GM18502 (cell line): Measurements from ENCODE around the gene LIMS1.
A peak's percentile ranks its signal among the peaks of the same experiment; 100 is the strongest.
"Not testable (repeated sequence)": the region's sequence is repeated elsewhere in the genome, so short reads cannot be mapped to it uniquely, and the experiment has no call there.

ENCODE experiments used
- ATAC-seq: cut with Tn5 transposase; IDR thresholded peaks from one replicate; pipeline ENCODE4 v1.9.1; 2021; ENCODE audit warnings: mild to moderate bottlenecking; ENCODE audit not compliant: unreplicated experiment, poor library complexity

LIMS1 gene

DNA sequence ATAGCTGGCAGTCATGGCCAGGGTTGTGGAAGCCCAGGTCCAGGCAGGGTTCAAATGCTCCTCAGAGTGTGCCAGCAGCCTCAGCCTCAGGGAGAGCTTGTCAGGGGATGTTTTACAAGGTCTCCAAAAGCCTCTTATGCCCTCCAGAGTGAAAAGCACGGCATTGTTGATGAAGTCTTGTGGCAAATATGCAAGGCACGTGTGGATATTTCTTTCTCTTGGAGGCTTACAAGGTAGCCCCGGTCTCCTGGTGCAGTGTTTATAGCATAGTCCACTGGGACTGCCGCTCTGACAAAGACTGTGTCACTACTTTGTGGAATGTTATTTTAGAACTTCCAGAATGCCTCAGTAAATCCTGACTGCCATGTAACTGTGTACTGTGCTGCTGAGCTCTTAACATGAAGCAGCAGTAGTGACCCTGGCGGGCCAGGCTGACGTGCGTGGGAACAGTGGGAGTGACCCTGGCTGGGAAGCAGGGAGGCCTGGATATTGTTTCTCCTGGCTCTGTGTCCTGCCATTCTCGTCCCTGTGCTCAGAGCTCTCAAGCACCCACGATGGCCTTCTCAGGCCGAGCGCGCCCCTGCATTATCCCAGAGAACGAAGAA, 120.4 kb downstream of the LIMS1 start:
- ATAC-seq = not testable (repeated sequence)

DNA sequence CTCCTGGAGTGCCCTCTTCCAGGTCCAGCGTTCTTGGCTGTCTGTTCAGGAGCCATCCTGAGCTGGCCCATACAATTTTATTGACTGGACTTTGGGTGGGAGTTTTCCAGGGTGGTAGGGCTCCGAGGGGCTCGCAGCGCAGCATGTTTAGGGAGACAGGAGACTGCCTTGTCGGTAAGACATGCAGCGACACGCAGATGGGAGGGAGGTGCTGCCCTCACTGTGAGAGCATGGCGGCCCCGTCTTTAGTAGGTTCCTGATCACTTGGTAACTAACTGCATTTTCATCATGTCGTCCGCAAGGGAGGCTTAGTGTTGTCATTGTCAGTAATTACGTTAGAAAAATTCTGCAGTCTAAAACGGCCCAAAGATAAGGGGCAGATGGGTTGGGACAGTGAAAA, 121.0 kb downstream of the LIMS1 start:
- not testable (repeated sequence) for ATAC-seq

GRCh38 chr2:108656282-108656681, 122.0 kb downstream of the LIMS1 start:
- ATAC-seq = not testable (repeated sequence)

- ATAC-seq = not testable (repeated sequence)
Observed at GRCh38 chr2:108657517-108657916, 123.2 kb downstream of the LIMS1 start.

- not testable (repeated sequence) for ATAC-seq
Observed at GRCh38 chr2:108658553-108658952, 124.3 kb downstream of the LIMS1 start.

DNA sequence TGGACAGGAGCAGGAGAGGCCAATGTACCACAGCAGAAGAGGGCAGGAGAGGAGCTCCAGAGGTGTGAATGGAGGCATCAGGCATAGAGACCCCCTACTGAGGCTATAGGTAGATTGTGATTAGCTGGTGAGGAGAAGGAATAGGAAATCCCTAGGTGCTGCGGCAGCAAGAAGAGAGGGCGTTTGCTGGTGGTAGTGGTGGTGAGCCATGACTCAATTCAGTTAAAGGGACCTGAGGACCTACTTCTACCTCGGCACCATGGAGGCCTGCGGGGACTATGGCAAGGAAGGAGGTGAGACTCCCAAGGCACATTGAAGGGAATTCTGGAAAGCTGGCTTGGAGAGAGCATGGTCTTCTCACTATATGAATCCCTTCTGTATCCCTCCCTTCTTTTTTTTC, 127.2 kb downstream of the LIMS1 start:
- not testable (repeated sequence) for ATAC-seq

DNA sequence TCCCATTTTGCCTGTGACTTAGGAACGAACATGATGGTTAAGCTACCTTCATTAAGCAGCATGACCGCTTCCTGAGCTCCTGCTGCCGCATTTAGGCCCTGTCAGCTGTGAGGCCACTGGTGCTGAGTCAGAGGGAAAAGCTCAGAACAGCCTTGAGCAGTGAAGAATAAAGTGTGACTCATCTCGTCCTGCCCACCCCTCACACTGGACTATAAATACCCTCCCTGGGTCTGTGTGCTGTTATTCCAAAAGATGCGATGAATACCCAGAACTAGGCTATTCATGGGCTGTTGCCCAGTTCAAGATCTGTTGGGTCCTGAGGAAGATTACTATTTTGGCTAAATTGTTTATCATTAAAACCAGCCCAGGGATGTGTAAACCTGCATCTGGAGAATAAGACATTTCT, 127.9 kb downstream of the LIMS1 start:
- peak; percentile 96 for ATAC-seq

DNA sequence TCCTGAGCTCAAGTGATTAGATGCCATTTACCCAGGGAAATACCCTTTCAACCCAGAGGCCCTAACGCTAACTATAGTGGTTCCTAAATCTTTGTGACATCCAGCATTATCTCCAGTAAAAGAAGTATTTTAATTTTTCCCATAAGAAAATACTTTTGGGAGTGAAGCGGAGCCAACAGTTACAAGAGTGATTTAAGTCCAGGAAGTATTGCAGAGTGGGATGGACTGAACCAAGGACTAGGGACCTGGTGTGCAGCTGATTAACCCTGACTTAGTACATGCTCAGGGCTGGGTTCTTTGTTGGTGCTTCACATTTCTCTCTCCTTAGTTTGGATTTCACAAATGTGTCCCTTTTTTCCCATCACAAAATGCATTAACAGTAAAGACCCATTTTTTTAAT, 129.1 kb downstream of the LIMS1 start:
- not testable (repeated sequence) for ATAC-seq

GRCh38 chr2:108664089-108664488, 129.8 kb downstream of the LIMS1 start:
- not testable (repeated sequence) for ATAC-seq

- not testable (repeated sequence) for ATAC-seq
Observed at GRCh38 chr2:108664979-108665378, 130.7 kb downstream of the LIMS1 start.

- ATAC-seq = not testable (repeated sequence)
Observed at GRCh38 chr2:108665975-108666374, 131.7 kb downstream of the LIMS1 start.

- not testable (repeated sequence) for ATAC-seq
Observed at GRCh38 chr2:108667140-108667539, 132.9 kb downstream of the LIMS1 start.

- ATAC-seq = not testable (repeated sequence)
Observed at GRCh38 chr2:108670282-108670681, 136.0 kb downstream of the LIMS1 start.

- ATAC-seq = not testable (repeated sequence)
Observed at GRCh38 chr2:108672200-108672805, 138.0 kb downstream of the LIMS1 start.

DNA sequence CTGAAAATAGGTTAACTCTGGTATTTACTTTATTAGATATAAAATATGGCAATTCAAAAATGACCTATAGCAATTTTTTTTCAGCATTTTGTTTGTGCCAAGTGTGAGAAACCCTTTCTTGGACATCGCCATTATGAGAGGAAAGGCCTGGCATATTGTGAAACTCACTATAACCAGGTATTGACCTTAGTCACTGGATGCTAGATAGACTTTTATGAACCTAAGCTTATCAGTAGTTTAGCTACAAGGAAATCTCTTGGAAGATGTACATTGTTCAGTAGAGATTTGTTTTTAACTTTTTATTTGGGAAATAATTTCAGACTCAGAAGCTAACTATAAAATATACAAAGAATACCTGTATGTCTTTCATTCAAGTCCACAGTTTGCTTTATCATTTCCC, 142.3 kb downstream of the LIMS1 start:
- not testable (repeated sequence) for ATAC-seq

DNA sequence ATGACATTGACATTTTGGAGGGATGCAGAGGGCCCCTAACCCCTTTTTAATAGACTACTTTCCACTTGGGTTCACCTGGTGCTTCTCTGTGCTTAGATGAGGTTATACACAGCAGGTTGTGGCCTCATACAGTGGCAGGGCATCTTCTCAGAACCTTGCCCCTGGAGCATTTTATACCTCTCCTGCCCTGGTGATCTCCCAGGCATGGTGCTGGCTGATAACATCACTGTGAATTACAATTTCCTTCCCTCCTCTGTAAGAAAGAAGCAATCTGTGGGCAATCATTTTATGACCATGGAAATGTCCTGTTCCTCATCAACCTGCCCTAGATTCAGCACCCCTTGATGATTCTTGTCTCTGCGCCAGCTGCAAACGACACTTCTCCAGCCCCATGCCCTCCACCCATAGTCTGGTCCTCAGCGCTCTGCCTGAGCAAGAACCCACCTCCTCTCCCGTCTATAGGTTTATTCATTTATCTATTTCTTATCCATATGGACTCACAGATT, 143.0 kb downstream of the LIMS1 start:
- ATAC-seq = not testable (repeated sequence)

- ATAC-seq = not testable (repeated sequence)
Observed at GRCh38 chr2:108678198-108678651, 144.0 kb downstream of the LIMS1 start.

DNA sequence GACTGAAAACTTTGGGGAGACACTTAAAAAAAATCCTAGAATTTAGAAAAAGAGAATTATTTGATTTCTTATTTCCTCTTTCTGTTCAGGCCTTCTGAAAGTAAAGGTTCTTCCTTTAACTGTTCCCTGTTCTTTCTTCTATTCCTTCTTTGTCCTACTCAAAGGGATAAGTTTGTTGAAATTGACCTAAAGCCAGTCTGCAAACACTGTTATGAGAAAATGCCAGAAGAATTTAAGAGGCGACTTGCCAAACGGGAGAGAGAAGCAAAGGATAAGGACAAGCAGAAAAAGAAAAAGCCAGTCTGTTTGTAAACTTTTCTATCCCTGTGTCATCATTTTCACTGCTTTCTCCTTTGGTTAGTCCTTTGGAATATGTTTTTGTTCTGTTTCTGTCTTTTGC, 146.5 kb downstream of the LIMS1 start:
- not testable (repeated sequence) for ATAC-seq

GRCh38 chr2:108688818-108689756, 154.8 kb downstream of the LIMS1 start:
- ATAC-seq = not testable (repeated sequence)

DNA sequence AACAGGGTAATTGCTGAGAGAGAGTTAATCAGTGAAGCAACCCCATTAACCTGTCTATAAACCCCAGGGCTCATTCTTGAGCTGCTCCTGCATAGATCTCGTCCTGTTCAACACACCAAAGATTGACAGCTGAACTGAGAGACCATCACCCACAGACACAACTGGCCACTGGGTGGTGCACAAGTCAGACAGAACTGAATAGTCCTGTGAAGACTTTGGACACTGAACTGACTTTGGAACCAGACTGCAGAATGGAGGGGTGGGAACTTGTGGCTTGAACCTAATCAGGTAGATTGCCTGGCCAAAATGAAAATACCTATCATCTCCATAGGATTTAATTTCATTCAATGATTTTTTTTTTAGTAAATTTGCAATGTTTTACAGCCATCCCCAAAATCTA, 155.7 kb downstream of the LIMS1 start:
- peak; percentile 83 for ATAC-seq

DNA sequence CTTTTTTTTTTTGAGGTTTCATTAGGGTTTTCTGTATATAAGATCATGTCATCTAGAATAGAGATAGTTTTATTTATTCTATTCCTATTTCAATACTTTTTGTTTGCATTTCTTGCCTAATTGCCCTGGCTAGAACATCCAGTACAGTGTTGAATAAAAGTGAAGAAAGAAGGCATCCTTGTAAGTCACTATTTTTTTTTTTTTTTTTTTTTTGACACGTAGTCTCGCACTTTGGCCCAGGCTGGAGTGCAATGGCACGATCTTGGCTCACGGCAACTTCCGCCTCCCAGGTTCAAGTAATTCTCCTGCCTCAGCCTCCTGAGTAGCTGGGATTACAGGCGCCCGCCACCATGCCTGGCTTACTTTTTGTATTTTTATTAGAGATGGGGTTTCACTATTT, 157.2 kb downstream of the LIMS1 start:
- ATAC-seq = no peak
